ENCODE measurements around the gene ERBB4.
"Not testable (repeated sequence)": the region's sequence is repeated elsewhere in the genome, so short reads cannot be mapped to it uniquely, and the experiment has no call there.

The ERBB4 gene

GRCh38 chr2:211729433-211729832, 809.2 kb downstream of the ERBB4 start:
- H3K9ac ChIP-seq (ENCODE audit: low read length): no peak overlapping the region
- H3K4me1 ChIP-seq (ENCODE audit: control insufficient read depth, low read depth, low read length): no peaks in the 10 kb centered on the region
- H3K36me3 ChIP-seq (ENCODE audit: control insufficient read depth, low read depth, low read length): no peaks in the 10 kb centered on the region
- no peaks in the 10 kb centered on the region for H3K27me3 ChIP-seq (ENCODE audit: control insufficient read depth, insufficient read depth, low read length)
- H3K9me3 ChIP-seq (ENCODE audit: control insufficient read depth, low read depth, low read length): no peaks in the 10 kb centered on the region
- no peak overlapping the region for H3K27ac ChIP-seq (ENCODE audit: low read length)
- H3K4me3 ChIP-seq (ENCODE audit: low read length): no peak overlapping the region

- no peak overlapping the region for H3K9ac ChIP-seq (ENCODE audit: low read length)
- no peak overlapping the region for H3K27ac ChIP-seq (ENCODE audit: low read length)
- H3K27me3 ChIP-seq (ENCODE audit: control insufficient read depth, insufficient read depth, low read length): no peaks in the 10 kb centered on the region
- no peak overlapping the region for H3K4me3 ChIP-seq (ENCODE audit: low read length)
- H3K9me3 ChIP-seq (ENCODE audit: control insufficient read depth, low read depth, low read length): no peaks in the 10 kb centered on the region
- no peaks in the 10 kb centered on the region for H3K4me1 ChIP-seq (ENCODE audit: control insufficient read depth, low read depth, low read length)
- H3K36me3 ChIP-seq (ENCODE audit: control insufficient read depth, low read depth, low read length): no peaks in the 10 kb centered on the region
Observed at GRCh38 chr2:211724933-211725332, 813.7 kb downstream of the ERBB4 start.

GRCh38 chr2:211723398-211723797, 815.2 kb downstream of the ERBB4 start:
- no peaks in the 10 kb centered on the region for H3K4me1 ChIP-seq (ENCODE audit: control insufficient read depth, low read depth, low read length)
- no peak overlapping the region for H3K4me3 ChIP-seq (ENCODE audit: low read length)
- no peaks in the 10 kb centered on the region for H3K27me3 ChIP-seq (ENCODE audit: control insufficient read depth, insufficient read depth, low read length)
- no peaks in the 10 kb centered on the region for H3K9me3 ChIP-seq (ENCODE audit: control insufficient read depth, low read depth, low read length)
- H3K9ac ChIP-seq (ENCODE audit: low read length): no peak overlapping the region
- no peaks in the 10 kb centered on the region for H3K36me3 ChIP-seq (ENCODE audit: control insufficient read depth, low read depth, low read length)
- H3K27ac ChIP-seq (ENCODE audit: low read length): no peak overlapping the region

- H3K9ac ChIP-seq (ENCODE audit: low read length): no peak overlapping the region
- H3K4me1 ChIP-seq (ENCODE audit: control insufficient read depth, low read depth, low read length): no peaks in the 10 kb centered on the region
- no peak overlapping the region for H3K4me3 ChIP-seq (ENCODE audit: low read length)
- no peaks in the 10 kb centered on the region for H3K9me3 ChIP-seq (ENCODE audit: control insufficient read depth, low read depth, low read length)
- no peaks in the 10 kb centered on the region for H3K27me3 ChIP-seq (ENCODE audit: control insufficient read depth, insufficient read depth, low read length)
- H3K27ac ChIP-seq (ENCODE audit: low read length): no peak overlapping the region
- no peaks in the 10 kb centered on the region for H3K36me3 ChIP-seq (ENCODE audit: control insufficient read depth, low read depth, low read length)
Observed at GRCh38 chr2:211722928-211723327, 815.7 kb downstream of the ERBB4 start.

- H3K27me3 ChIP-seq (ENCODE audit: control insufficient read depth, insufficient read depth, low read length); H3K36me3 ChIP-seq (ENCODE audit: control insufficient read depth, low read depth, low read length); H3K27ac ChIP-seq (ENCODE audit: low read length); H3K4me1 ChIP-seq (ENCODE audit: control insufficient read depth, low read depth, low read length); H3K4me3 ChIP-seq (ENCODE audit: low read length); H3K9me3 ChIP-seq (ENCODE audit: control insufficient read depth, low read depth, low read length); H3K9ac ChIP-seq (ENCODE audit: low read length): not testable (repeated sequence)
Observed at GRCh38 chr2:211721874-211722273, 816.7 kb downstream of the ERBB4 start.

GRCh38 chr2:211709389-211709788, 829.2 kb downstream of the ERBB4 start:
- Histone ChIP-seq H3K27ac (ENCODE audit: low read length) (no peak overlapping the region), H3K9me3 (ENCODE audit: control insufficient read depth, low read depth, low read length) (no peaks in the 10 kb centered on the region), H3K27me3 (ENCODE audit: control insufficient read depth, insufficient read depth, low read length) (no peaks in the 10 kb centered on the region), H3K36me3 (ENCODE audit: control insufficient read depth, low read depth, low read length) (no peaks in the 10 kb centered on the region), H3K4me1 (ENCODE audit: control insufficient read depth, low read depth, low read length) (no peaks in the 10 kb centered on the region), H3K9ac (ENCODE audit: low read length) (no peak overlapping the region), H3K4me3 (ENCODE audit: low read length) (no peak overlapping the region)

GRCh38 chr2:211692689-211693088, 845.9 kb downstream of the ERBB4 start:
- no peaks in the 10 kb centered on the region for H3K27me3 ChIP-seq (ENCODE audit: control insufficient read depth, insufficient read depth, low read length)
- H3K36me3 ChIP-seq (ENCODE audit: control insufficient read depth, low read depth, low read length): no peaks in the 10 kb centered on the region
- no peak overlapping the region for H3K27ac ChIP-seq (ENCODE audit: low read length)
- H3K4me1 ChIP-seq (ENCODE audit: control insufficient read depth, low read depth, low read length): no peaks in the 10 kb centered on the region
- no peak overlapping the region for H3K4me3 ChIP-seq (ENCODE audit: low read length)
- H3K9ac ChIP-seq (ENCODE audit: low read length): no peak overlapping the region
- H3K9me3 ChIP-seq (ENCODE audit: control insufficient read depth, low read depth, low read length): no peaks in the 10 kb centered on the region

GRCh38 chr2:211690736-211691135, 847.9 kb downstream of the ERBB4 start:
- H3K9me3 ChIP-seq (ENCODE audit: control insufficient read depth, low read depth, low read length): no peaks in the 10 kb centered on the region
- no peak overlapping the region for H3K4me3 ChIP-seq (ENCODE audit: low read length)
- no peak overlapping the region for H3K27ac ChIP-seq (ENCODE audit: low read length)
- no peaks in the 10 kb centered on the region for H3K36me3 ChIP-seq (ENCODE audit: control insufficient read depth, low read depth, low read length)
- H3K4me1 ChIP-seq (ENCODE audit: control insufficient read depth, low read depth, low read length): no peaks in the 10 kb centered on the region
- no peaks in the 10 kb centered on the region for H3K27me3 ChIP-seq (ENCODE audit: control insufficient read depth, insufficient read depth, low read length)
- no peak overlapping the region for H3K9ac ChIP-seq (ENCODE audit: low read length)

- H3K27ac ChIP-seq (ENCODE audit: low read length): no peak overlapping the region
- no peaks in the 10 kb centered on the region for H3K27me3 ChIP-seq (ENCODE audit: control insufficient read depth, insufficient read depth, low read length)
- no peaks in the 10 kb centered on the region for H3K36me3 ChIP-seq (ENCODE audit: control insufficient read depth, low read depth, low read length)
- peaks cover 9% of the 10 kb centered on the region for H3K9me3 ChIP-seq (ENCODE audit: control insufficient read depth, low read depth, low read length)
- no peak overlapping the region for H3K9ac ChIP-seq (ENCODE audit: low read length)
- H3K4me1 ChIP-seq (ENCODE audit: control insufficient read depth, low read depth, low read length): no peaks in the 10 kb centered on the region
- H3K4me3 ChIP-seq (ENCODE audit: low read length): no peak overlapping the region
Observed at GRCh38 chr2:211688196-211688595, 850.4 kb downstream of the ERBB4 start.

GRCh38 chr2:211674715-211675114, 863.9 kb downstream of the ERBB4 start:
- no peaks in the 10 kb centered on the region for H3K36me3 ChIP-seq (ENCODE audit: control insufficient read depth, low read depth, low read length)
- no peaks in the 10 kb centered on the region for H3K4me1 ChIP-seq (ENCODE audit: control insufficient read depth, low read depth, low read length)
- H3K27me3 ChIP-seq (ENCODE audit: control insufficient read depth, insufficient read depth, low read length): no peaks in the 10 kb centered on the region
- no peak overlapping the region for H3K27ac ChIP-seq (ENCODE audit: low read length)
- H3K9me3 ChIP-seq (ENCODE audit: control insufficient read depth, low read depth, low read length): no peaks in the 10 kb centered on the region
- H3K9ac ChIP-seq (ENCODE audit: low read length): no peak overlapping the region
- no peak overlapping the region for H3K4me3 ChIP-seq (ENCODE audit: low read length)

- H3K9me3 ChIP-seq (ENCODE audit: control insufficient read depth, low read depth, low read length): no peaks in the 10 kb centered on the region
- H3K27me3 ChIP-seq (ENCODE audit: control insufficient read depth, insufficient read depth, low read length): no peaks in the 10 kb centered on the region
- no peaks in the 10 kb centered on the region for H3K4me1 ChIP-seq (ENCODE audit: control insufficient read depth, low read depth, low read length)
- H3K36me3 ChIP-seq (ENCODE audit: control insufficient read depth, low read depth, low read length): no peaks in the 10 kb centered on the region
- H3K4me3 ChIP-seq (ENCODE audit: low read length): no peak overlapping the region
- H3K9ac ChIP-seq (ENCODE audit: low read length): no peak overlapping the region
- H3K27ac ChIP-seq (ENCODE audit: low read length): no peak overlapping the region
Observed at GRCh38 chr2:211673133-211673905, 865.3 kb downstream of the ERBB4 start.

GRCh38 chr2:211671977-211672376, 866.6 kb downstream of the ERBB4 start:
- no peaks in the 10 kb centered on the region for H3K4me1 ChIP-seq (ENCODE audit: control insufficient read depth, low read depth, low read length)
- H3K36me3 ChIP-seq (ENCODE audit: control insufficient read depth, low read depth, low read length): no peaks in the 10 kb centered on the region
- H3K9ac ChIP-seq (ENCODE audit: low read length): no peak overlapping the region
- no peak overlapping the region for H3K27ac ChIP-seq (ENCODE audit: low read length)
- H3K9me3 ChIP-seq (ENCODE audit: control insufficient read depth, low read depth, low read length): no peaks in the 10 kb centered on the region
- no peak overlapping the region for H3K4me3 ChIP-seq (ENCODE audit: low read length)
- no peaks in the 10 kb centered on the region for H3K27me3 ChIP-seq (ENCODE audit: control insufficient read depth, insufficient read depth, low read length)
